ENCODE measurements around the gene TMEM117.
"Not testable (repeated sequence)": the region's sequence is repeated elsewhere in the genome, so short reads cannot be mapped to it uniquely, and the experiment has no call there.

The TMEM117 gene

DNA sequence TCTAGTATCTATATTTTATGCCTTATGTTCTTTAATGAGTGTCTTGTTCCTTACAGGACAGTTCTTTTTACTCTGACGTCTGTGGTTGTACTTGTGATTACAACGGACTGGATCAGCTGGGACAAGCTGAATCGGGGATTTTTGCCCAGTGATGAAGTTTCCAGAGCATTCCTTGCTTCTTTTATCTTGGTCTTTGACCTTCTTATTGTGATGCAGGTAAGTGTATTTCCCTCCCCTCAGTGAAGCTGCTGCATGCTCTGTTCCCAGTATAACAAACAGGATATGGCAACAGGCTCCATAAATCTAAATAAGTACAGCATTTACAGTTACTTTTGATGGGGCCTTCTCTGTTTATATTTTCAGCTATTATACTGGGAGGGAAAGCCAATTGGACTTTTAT, 463.6 kb downstream of the TMEM117 start:
- no peak for DNase-seq (ENCODE audit: low read depth)

DNA sequence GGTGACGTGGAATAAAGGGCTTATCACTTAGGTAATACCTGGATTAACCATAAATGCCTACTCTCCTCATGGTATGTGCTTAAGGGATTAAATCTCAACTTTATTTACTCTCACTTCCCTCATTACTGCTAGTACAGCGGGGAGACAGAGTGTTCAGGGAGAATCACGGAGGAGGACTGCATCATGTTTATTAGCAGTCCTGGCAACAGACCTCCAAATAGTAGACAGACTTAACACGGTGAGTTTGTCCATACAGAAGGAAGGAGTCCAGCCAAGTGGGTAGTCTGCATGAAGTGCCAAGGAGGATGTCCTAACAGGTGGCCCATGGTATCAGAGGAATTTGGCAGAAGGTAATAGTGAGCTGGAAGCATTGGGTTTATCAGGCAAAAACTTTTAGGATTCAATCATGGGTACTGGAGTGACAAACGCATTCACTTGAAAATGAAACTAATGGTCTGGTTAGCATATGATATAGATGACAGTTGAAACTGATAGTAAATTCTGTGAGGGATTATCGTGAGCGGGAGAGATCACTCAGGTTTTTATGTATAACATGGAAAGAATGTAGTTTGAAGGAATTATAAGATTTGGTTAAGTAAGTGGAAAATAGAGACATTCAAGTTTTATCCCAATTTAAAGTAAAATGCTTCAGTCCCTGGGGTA, 471.8 kb downstream of the TMEM117 start:
- no peak for DNase-seq (ENCODE audit: low read depth)

DNA sequence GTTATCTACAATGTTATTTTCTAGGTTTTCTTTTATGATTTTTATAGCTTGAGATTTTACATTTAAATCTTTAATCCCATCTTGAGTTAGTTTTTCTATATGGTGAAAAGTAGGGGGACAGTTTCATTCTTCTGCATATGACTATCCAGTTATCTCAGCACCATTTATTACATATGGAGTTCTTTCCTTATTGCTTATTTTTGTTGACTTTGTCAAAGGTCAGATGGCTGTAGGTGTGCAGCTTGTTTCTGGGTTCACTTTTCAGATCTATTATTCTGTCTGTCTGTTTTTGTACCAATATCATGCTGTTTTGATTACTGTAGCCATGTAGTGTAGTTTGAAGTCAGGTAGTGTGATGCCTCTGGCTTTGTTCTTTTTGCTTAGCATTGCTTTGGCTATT, 477.3 kb downstream of the TMEM117 start:
- DNase-seq (ENCODE audit: low read depth), result no peak

DNA sequence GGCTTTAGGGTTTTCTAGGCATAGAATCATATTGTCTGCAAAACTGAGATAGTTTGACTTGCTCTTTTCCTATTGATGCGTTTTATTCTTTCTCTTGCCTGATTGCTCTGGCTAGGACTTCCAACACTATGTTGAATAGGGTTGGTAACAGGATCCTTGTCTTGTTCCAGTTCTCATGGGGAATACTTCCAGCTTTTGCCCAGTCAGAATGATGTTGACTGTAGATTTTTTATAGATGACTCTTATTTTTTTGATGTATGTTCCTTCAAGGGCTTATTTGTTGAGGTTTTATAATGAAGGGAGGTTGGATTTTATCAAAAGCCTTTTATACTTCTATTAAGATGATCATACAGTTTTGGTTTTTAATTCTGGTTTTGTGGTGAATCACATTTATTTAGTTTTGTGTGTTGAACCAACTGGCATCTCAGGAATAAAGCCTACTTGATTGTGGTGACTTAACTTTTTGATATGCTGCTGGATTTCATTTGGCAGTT, 478.2 kb downstream of the TMEM117 start:
- no peak for DNase-seq (ENCODE audit: low read depth)

DNA sequence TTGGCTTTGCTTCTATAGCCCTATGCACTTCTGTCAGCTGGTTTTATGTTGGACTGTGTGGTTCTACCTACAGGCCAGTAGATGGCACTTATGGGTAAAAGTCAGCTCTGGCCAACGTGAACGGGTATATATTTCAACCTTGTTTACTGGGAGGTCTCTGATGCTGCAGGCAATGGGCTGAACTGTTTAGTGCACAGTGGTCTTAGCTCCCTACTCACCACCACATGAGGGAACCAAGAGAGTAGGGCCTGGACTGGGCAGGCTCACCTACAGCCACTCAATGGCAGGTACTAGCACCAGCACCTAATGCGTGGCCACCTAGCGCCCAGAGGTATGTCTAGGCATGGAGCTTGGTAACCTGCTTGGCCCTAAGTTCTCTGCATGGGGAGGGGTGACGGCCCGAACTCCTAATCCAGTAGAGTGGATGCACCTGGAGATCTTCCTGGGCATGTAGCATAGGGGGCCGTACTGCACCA, 481.8 kb downstream of the TMEM117 start:
- no peak for DNase-seq (ENCODE audit: low read depth)

DNA sequence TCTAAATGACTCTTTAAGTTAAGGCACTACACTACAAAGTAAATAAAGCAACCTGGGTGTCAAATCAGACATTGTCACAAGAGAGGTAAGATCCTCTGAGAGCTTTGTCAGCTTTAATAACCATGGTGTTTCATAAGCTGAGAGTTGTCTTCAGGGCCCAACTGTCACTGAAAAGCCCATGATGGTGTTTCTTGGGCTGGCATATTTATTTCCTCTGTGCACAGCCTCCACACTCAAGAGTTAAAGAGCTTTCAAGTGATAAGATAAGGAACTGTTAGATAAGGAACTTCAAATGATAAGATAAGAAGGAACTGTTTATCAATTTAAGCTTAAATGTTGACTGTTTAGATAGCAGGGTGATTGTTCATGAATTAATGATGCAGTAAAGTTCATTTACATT, 495.4 kb downstream of the TMEM117 start:
- no peak for DNase-seq (ENCODE audit: low read depth)

DNA sequence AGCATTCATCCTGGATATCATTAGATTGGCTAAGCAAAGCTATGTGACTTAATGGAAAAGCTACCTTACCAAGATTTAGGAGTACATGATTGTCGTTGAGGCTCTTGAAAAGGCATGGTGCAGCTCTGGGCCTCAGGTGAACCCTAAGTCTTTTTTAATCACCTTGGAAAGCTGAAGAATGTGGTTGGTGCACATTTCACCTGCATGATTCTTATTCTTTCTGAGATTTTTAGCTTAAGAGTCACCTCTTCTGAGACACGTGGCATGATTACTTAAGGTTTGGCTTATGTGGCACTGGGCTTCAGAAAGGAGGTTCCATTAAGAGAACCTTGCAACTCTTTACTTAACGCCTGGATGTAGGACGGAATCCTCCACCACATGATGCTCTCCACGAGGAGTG, 498.5 kb downstream of the TMEM117 start:
- DNase-seq (ENCODE audit: low read depth), result no peak

DNA sequence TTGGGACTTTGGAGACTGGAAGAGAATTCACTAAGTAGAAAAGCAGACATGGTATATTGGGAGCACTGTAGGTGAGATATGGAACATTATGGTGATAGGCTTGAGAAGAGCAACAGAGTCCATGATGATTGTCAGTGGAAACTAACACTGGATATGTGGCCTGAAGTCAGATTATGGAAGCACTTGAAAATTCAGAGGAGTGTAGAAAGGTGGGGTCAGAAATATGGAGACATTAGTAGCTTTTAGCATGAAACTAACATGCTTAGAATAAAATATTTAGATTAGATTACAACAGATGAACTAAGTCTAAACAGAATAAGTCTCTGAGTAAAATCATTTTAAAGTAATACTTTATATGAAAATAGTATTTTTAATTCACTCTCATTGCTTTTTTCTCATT, 499.1 kb downstream of the TMEM117 start:
- DNase-seq (ENCODE audit: low read depth), result no peak

DNA sequence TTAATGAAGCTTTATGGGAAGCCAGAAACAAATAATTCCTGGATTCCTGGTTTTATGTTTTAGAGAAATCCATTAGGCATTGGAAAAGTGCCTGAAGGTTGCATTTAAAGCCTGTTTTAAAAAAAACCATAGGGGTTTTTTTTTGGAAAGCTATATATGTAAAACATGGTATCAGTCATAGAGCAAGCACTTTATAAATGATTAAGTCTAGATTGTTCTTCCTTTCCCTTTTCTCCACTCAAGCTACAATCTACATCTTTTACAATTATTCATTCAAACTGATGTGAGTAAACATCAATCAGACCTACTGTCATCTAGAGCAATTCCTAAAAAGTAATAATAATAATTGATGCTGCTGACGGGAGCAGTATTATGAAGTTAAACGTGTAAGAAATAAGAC, 500.7 kb downstream of the TMEM117 start:
- no peak for DNase-seq (ENCODE audit: low read depth)

DNA sequence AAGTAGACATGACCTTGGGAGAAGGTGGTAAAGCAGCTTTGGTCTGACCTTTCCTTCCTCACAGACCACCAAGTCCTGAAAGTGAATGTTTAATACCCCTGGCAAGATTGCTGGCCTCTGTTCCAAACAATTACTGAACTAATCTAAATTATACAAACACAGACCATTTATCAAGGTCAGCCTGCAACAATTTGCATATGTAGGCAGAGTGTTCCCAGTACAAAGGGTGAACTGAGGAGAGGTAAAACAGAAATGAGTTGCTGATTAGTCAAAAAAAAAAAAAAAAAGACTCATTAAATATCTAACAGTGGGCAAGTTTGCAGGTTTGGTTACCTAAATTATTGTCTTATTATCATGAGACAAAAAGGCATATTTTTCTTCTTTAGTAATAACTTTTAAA, 506.5 kb downstream of the TMEM117 start:
- no peak for DNase-seq (ENCODE audit: low read depth)

DNA sequence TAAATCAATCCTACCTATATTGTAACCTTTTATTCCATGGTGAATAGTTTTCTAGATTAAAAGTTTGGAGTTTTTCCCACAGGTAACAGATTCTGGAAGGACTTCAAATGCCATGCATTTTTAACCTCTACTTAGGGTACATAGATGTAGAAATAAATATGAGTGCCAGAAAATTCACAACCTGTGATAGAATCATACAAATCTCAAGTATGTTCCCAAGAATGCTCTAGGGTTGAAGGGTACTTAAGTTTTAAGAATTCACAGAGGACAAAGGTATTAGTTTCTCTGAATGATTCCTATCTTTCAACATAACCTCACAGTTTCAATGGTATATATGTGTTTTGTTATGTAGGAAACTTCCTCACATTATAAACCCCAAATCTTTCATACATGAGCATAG, 511.3 kb downstream of the TMEM117 start:
- DNase-seq (ENCODE audit: low read depth), result no peak

DNA sequence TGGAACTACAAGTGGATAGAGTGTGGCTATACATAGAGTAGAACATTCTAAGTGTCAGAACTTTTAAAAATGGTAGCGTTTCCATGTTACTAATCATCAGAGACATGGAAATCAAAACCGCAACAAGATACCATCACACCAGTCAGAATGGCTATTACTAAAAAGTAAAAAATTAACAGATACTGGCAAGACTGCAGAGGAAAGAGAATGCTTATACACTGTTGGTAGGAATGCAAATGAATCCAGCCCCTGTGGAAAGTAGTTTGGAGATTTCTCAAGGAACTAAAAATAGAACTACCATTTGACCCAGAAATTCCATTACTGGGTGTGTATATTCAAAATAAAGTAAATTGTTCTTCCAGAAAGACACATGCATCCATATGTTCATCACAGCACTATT, 521.6 kb downstream of the TMEM117 start:
- DNase-seq (ENCODE audit: low read depth), result no peak

DNA sequence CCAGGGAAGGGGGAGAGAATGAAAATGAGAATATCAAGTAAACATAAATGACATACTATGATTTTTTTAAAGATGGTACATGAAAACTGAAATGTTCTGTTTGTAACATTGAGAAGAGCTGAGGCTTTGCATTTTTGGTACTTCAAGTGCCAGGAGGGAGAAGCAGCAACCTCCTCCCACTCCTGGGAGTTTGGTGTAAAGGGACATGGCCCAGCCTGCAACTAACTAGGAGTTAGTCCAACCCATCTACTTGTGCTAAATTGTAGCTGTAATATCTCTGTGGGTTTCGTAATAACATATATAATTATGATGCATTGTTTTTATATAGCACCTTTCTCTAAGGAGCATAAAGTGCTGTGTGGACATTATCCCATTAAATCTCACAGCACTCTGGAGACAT, 522.8 kb downstream of the TMEM117 start:
- no peak for DNase-seq (ENCODE audit: low read depth)

DNA sequence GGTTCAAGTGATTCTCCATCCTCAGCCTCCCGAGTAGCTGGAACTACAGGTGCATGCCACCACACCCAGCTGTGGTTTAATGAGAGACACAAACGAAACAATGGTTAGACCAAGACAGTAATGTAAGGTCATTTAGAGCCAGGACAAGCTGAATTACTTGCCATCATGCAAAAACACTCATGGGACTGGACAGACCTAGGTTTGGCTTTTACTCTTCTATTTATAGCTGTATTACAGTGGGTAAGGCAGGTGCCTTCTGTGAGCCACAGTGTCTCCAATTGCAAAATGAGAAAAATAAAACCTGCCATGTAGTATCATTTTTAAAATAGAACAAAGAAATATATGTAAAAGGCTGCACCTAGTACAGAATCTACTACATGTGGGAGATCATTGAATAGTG, 527.1 kb downstream of the TMEM117 start:
- no peak for DNase-seq (ENCODE audit: low read depth)

DNA sequence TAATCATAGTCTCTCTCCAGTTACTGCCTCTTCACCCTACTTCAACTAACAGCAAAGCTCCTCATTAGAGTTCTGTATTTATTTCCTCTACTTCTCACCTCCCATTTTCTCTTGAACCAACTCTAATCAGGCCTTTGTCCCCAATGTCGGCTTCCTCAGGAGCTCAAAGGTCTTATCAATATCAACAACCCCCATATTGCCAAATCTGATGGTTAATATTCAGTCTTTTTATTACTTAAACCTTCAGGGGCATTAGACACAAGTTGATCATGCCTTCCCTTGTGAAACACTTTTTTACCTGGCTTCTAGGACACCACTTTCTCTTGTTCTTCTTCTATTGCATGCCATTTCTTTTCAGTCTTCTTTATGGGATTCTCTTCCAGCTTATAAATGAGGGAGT, 531.3 kb downstream of the TMEM117 start:
- DNase-seq (ENCODE audit: low read depth), result no peak

DNA sequence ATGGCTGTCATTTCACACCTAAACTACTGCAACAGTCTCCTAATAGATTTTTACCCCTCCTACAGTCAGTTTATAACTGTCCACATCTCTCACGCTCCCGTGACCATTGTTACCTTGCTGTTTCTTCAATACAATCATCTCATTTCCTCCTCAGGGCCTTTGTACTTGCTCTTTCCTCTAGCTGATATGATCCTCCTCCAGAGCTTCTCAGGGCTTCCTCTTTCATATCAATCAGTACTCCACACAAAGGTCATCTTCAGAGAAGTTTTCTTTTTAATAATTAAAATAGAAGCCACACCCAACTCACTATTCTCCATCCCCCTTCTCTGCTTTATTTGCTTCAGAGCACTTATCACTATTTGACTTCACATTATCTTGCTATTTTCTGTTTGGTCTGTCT, 532.0 kb downstream of the TMEM117 start:
- DNase-seq (ENCODE audit: low read depth), result no peak

DNA sequence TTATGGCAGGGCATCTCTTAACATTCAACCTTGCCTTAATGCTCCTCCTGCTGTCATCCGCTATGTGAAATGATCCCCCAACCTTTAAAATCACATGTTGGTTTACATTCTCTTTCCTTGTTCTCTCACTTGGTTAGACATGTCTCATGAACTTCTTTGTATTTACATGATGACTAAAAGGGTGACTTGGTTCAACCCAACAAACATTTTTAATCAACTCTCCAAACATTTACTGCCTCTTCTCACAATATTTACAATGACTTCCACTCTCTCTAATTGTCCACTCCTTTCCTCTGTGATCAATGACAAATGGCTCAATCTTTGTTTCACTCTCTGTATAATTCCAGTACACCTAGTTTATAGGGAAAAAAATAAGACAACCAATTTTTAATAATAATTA, 534.1 kb downstream of the TMEM117 start:
- no peak for DNase-seq (ENCODE audit: low read depth)

DNA sequence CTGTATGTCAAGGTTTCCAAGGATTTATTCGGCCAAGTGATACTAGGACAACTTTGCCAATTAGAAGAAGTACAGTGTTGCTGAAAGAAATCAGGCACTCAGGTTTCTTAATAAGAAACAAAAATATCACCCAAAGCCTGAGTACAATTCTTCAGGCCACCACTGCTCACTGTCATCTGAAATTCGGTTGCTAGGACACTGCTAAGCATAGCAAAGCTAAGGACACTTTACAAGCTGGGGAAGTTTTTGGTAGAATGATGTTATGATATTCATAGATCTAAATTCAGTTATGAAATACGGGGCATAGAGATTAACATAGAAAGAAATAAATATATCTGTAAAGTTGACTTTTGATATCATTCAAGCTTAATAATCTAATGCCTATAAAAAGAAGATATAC, 535.1 kb downstream of the TMEM117 start:
- DNase-seq (ENCODE audit: low read depth), result no peak

DNA sequence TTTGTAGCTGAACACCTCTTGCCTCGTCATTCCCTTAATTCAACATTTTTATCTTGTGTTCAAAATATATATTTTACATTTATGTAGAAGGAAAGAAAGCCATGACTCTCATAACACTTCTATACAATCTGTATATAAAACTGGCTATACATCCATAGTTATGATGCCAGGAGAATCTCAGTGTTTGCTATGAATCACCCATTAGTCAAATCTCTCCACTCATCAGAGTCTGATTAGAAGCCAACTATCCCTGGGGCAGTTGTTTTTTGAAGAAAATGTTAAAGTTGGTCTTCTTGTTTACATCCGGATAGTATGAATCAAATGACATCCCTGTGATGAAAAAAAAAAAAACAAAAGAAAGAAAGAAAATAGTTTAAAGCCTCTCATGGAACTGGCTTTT, 536.4 kb downstream of the TMEM117 start:
- DNase-seq (ENCODE audit: low read depth), result no peak

DNA sequence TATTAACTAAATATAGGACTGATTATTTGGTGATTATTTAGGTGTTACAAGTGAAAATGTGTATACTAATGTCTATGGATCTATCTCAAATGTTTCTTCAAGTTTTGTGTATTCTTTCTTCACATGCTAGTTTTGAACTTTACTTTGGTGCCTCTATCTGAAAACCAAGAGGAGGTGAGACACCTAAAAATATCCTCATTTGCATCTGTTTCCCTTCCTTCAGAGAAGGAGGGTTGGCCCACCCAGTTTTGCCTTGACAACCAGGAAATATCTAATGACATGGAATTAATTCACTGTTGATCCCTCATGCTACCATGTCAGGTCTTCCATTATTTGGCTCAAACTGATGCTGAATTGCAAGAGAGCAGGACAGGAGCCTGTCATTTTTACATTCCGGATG, 539.8 kb downstream of the TMEM117 start:
- DNase-seq (ENCODE audit: low read depth), result no peak

DNA sequence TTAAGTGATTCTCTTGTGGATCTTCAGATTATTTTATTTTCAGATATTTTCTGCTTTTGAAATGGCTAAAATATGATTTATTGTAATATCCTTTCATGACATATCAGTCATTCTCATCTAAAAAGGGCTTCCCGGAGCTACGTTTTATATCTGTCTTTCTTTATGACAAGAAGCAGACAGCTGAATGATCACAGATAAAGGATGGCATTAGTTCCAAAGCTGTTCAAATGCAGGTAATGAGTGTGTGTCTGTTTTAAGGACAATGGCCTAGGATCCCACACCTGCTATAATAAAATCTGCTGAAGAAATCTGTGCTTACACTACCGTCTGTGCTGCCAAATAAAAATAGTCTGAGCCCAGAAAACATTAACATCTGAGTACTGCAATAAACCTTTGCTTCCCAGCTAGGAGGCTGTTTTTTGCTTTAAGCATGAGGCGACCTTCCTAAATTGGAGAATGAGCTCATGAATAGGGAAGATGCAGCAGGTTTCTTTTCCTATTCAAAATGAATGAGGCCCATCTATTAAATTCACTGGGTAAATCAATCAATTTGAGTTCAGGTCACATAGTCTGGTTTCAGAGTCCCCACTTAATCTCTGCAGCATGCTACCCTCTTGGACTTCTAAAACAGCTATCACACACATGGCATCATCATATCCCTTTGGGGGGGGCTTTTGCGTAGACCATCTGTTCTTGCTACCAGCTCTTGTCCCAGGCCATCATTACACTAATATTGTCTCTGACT, 541.7 kb downstream of the TMEM117 start:
- no peak for DNase-seq (ENCODE audit: low read depth)

DNA sequence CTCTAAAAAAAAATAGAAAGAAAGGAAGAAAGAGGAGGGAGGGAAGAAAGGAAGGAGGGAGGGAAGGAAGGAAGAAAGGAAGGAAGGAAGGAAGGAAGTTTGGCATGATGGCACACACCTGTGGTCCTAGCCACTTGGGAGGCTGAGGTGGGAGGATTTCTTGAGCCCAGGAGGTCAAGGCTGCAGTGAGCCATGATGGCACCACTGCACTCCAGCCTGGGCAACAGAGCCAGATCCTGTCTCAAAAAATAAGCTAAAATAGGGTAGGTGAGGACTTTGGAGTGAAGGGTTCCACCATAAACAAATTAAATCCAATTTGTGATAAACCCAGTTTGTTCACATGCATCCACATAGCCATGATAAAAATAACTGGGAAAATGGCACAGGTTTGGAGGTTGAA, 543.2 kb downstream of the TMEM117 start:
- DNase-seq (ENCODE audit: low read depth), result not testable (repeated sequence)

DNA sequence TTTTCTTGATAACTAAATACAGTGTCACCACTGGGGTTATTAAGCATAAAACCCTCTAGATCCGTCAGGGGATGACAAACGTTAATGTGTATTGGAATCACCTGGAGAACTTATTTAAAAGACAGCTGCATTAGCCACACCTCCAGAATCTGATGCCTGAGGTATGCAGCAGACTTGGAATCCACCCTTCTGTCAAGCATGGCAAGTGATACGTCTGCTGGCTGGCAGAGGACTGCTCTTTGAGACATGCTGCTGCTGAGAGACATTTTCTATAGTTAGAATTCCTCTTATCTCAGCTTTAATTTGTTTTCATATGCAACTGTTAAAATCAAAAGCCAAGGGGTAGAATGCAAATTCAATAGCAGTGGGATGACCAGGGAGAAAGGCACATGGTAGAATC, 544.0 kb downstream of the TMEM117 start:
- DNase-seq (ENCODE audit: low read depth), result no peak

DNA sequence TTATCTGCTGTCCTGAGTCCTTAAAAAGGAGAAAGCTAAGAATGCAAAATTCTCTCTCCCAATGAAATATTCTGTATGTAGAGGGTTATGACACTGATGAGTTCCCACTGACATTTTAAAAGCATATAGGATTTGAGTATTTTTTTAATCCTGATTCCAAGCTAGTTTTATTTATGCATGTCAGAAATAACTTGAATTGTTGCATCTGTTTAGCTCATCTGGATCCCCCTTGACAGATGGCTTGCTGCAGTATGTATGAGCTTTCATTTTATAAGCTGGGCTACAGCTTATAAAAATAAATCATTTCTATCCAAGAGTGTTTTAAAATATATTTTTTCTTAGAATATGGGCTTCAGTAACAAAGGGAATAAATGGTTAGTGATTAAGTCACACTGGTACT, 545.0 kb downstream of the TMEM117 start:
- no peak for DNase-seq (ENCODE audit: low read depth)
